ENCODE results near the gene SAPCD1. TPM values are rescaled to one million over a fixed set of nuclear protein-coding genes. Genes with fewer than 3 reads are reported as not detected.

Gene SAPCD1
- total and polyA plus RNA-seq, 2 donors (not counting 1 experiment from before 2014, with no cell fraction given), result 12.9 TPM

DNA sequence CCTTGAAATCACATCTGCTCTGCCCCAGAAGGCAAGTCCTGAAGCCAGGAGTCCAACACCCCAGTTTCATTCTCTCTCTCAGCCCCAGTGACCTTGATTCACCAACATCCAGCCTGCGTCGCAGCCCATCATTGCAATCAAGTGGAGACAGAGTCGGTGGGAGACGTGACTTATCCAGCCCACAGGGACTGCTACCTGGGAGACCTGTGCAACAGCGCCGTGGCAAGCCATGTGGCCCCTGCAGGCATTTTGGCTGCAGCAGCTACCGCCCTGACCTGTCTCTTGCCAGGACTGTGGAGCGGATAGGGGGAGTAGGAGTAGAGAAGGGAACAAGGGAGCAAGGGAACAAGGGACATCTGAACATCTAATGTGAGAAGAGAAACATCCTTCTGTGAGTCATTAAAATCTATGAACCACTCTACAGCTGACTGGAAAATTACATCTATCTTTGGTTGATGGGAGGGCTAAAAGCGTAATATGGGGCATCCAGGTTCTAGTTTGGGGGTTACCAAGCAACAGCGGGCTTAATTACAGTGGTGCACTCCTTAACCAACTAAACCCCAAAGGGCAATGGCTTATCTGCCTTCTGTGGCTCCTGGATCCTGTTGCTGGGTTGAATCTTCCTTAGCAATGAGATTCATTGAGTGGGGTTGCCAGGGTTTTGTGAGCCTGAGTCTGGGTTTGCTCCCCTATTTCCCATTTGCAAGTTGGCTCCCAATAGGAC is 44.8 kb upstream of the SAPCD1 start:
- Mint-ChIP-seq H3K4me3 (no peak overlapping the region), H3K4me1 (peaks cover 1% of the 10 kb centered on the region), H3K27ac (no peak overlapping the region), H3K27me3 (peaks cover 1% of the 10 kb centered on the region), H3K9me3 (ENCODE audit: insufficient read depth) (no peaks in the 10 kb centered on the region)
- ChIA-PET POLR2A (no interaction called here), CTCF (no interaction called here)
- no peak overlapping the region for H3K4me3 ChIP-seq (ENCODE audit: control extremely low read depth in 1 of 5, extremely low read depth in 1 of 5, insufficient read depth in 1 of 5, low read depth in 2 of 5, low read length in 4 of 5)
- H3K79me2 ChIP-seq (ENCODE audit: control insufficient read depth, insufficient read depth, low read length), result no peaks in the 10 kb centered on the region
- WGBS (ENCODE audit: insufficient coverage), result 92% methylated on average over 7 of the region's 10 CpGs
- no peak for TF ChIP-seq EZH2 (IDR thresholded peaks at IDR 0.05; ENCODE audit: borderline replicate concordance, insufficient read depth, low read depth, low read length, poor library complexity, severe bottlenecking)
- H3K4me1 ChIP-seq (ENCODE audit: control insufficient read depth in 2 of 2, insufficient read depth in 2 of 2, low read length in 2 of 2), result no peaks in the 10 kb centered on the region
- intact Hi-C loops (cut with micrococcal nuclease), result no loop called here
- H3K36me3 ChIP-seq (replicated peaks in 1 of 2; ENCODE audit: control extremely low read depth in 1 of 2, control insufficient read depth in 1 of 2, extremely low read depth in 1 of 2, insufficient read depth in 2 of 2, low read length in 1 of 2), result no peaks in the 10 kb centered on the region
- no peak overlapping the region for H3K9ac ChIP-seq (ENCODE audit: low read length)
- no peaks in the 10 kb centered on the region for H3K9me3 ChIP-seq (ENCODE audit: control extremely low read depth in 1 of 3, control insufficient read depth in 2 of 3, insufficient read depth in 1 of 3, low read length in 2 of 3)
- no peaks in the 10 kb centered on the region for H3K27me3 ChIP-seq (replicated peaks in 1 of 4; ENCODE audit: control extremely low read depth in 1 of 4, control insufficient read depth in 3 of 4, insufficient read depth in 4 of 4, low read length in 3 of 4)
- H2AFZ ChIP-seq (ENCODE audit: insufficient read depth, low read depth, low read length, poor library complexity, severe bottlenecking), result no peak overlapping the region
- H4K20me1 ChIP-seq (ENCODE audit: control insufficient read depth, insufficient read depth, low read length, poor library complexity, severe bottlenecking), result no peaks in the 10 kb centered on the region
- H3K27ac ChIP-seq (ENCODE audit: low read length in 2 of 2), result no peak overlapping the region
- DNase-seq (no peak), ATAC-seq (ENCODE audit: low read depth) (no peak)
- no peak overlapping the region for H3K4me2 ChIP-seq (replicated peaks; ENCODE audit: low read depth, low read length, poor library complexity, severe bottlenecking)

DNA sequence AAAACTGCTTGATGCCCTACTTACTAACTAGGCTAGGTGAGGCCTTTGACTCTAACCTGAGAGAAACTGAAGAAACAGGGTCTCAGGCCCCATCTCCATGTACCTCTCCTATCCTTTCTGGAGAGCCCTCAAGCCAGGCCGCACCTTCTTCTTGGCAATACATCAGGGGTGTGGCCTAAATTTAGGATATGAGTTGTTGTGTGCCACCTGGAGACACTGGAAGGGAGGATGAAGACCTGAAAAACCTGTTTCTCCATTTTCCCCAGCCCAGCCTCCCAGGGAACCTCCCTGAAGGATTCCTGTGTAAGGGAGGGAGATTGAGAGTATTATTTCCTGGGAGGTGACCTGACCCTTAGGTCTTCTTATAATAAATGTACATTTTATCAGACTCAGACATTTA is 44.2 kb upstream of the SAPCD1 start:
- Mint-ChIP-seq H3K27me3 (no peaks in the 10 kb centered on the region), H3K27ac (no peak overlapping the region), H3K4me1 (peaks cover 6% of the 10 kb centered on the region), H3K4me3 (no peak overlapping the region), H3K9me3 (ENCODE audit: insufficient read depth) (no peaks in the 10 kb centered on the region)
- no peak for DNase-seq
- TF ChIP-seq, protein P1, sequence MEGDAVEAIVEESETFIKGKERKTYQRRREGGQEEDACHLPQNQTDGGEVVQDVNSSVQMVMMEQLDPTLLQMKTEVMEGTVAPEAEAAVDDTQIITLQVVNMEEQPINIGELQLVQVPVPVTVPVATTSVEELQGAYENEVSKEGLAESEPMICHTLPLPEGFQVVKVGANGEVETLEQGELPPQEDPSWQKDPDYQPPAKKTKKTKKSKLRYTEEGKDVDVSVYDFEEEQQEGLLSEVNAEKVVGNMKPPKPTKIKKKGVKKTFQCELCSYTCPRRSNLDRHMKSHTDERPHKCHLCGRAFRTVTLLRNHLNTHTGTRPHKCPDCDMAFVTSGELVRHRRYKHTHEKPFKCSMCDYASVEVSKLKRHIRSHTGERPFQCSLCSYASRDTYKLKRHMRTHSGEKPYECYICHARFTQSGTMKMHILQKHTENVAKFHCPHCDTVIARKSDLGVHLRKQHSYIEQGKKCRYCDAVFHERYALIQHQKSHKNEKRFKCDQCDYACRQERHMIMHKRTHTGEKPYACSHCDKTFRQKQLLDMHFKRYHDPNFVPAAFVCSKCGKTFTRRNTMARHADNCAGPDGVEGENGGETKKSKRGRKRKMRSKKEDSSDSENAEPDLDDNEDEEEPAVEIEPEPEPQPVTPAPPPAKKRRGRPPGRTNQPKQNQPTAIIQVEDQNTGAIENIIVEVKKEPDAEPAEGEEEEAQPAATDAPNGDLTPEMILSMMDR (IDR thresholded peaks at IDR 0.05), result no peak
- no peak for TF ChIP-seq EZH2 (IDR thresholded peaks at IDR 0.05; ENCODE audit: borderline replicate concordance, insufficient read depth, low read depth, low read length, poor library complexity, severe bottlenecking)
- H3K4me3 ChIP-seq (ENCODE audit: control extremely low read depth in 1 of 5, extremely low read depth in 1 of 5, insufficient read depth in 1 of 5, low read depth in 2 of 5, low read length in 4 of 5), result no peak overlapping the region
- ChIA-PET CTCF (no interaction called here), POLR2A (no interaction called here)
- H3K9ac ChIP-seq (ENCODE audit: low read length), result no peak overlapping the region
- intact Hi-C loops (cut with micrococcal nuclease), result no loop called here
- H2AFZ ChIP-seq (ENCODE audit: insufficient read depth, low read depth, low read length, poor library complexity, severe bottlenecking), result no peak overlapping the region
- H3K27me3 ChIP-seq (replicated peaks in 1 of 4; ENCODE audit: control extremely low read depth in 1 of 4, control insufficient read depth in 3 of 4, insufficient read depth in 4 of 4, low read length in 3 of 4), result no peaks in the 10 kb centered on the region
- no peak overlapping the region for H3K27ac ChIP-seq (ENCODE audit: low read length in 2 of 2)
- no peaks in the 10 kb centered on the region for H3K36me3 ChIP-seq (replicated peaks in 1 of 2; ENCODE audit: control extremely low read depth in 1 of 2, control insufficient read depth in 1 of 2, extremely low read depth in 1 of 2, insufficient read depth in 2 of 2, low read length in 1 of 2)
- H3K79me2 ChIP-seq (ENCODE audit: control insufficient read depth, insufficient read depth, low read length), result no peaks in the 10 kb centered on the region
- H3K9me3 ChIP-seq (ENCODE audit: control extremely low read depth in 1 of 3, control insufficient read depth in 2 of 3, insufficient read depth in 1 of 3, low read length in 2 of 3), result no peaks in the 10 kb centered on the region
- H4K20me1 ChIP-seq (ENCODE audit: control insufficient read depth, insufficient read depth, low read length, poor library complexity, severe bottlenecking), result no peaks in the 10 kb centered on the region
- no peak for ATAC-seq (ENCODE audit: low read depth)
- H3K4me2 ChIP-seq (replicated peaks; ENCODE audit: low read depth, low read length, poor library complexity, severe bottlenecking), result no peak overlapping the region
- no CpG with 5 or more reads among the region's 1 CpG for WGBS (ENCODE audit: insufficient coverage)
- peaks cover 3 to 5% of the 10 kb centered on the region in 2 donors for H3K4me1 ChIP-seq (ENCODE audit: control insufficient read depth in 2 of 2, insufficient read depth in 2 of 2, low read length in 2 of 2)

Data from B cell (primary cell).